ENCODE results near the gene FOXC1.

The FOXC1 gene

GRCh38 chr6:1612974-1613306 is 3.2 kb downstream of the FOXC1 start:
- DNase-seq, result no peak

GRCh38 chr6:1613346-1613687 is 3.6 kb downstream of the FOXC1 start:
- no peak for DNase-seq

- no peak for DNase-seq
These were observed 4.2 kb downstream of the FOXC1 start for GRCh38 chr6:1613688-1614447.

- no peak for DNase-seq
These were observed 4.9 kb downstream of the FOXC1 start for GRCh38 chr6:1614448-1615150.

- DNase-seq, result no peak
These were observed 5.6 kb downstream of the FOXC1 start for GRCh38 chr6:1615151-1615852.

- DNase-seq, result no peak
These were observed 6.2 kb downstream of the FOXC1 start for GRCh38 chr6:1615853-1616420.

- DNase-seq, result no peak
These were observed 7.2 kb downstream of the FOXC1 start for GRCh38 chr6:1616701-1617463.

- no peak for DNase-seq
These were observed 8.0 kb downstream of the FOXC1 start for GRCh38 chr6:1617466-1618310.

- no peak for DNase-seq
These were observed 8.8 kb downstream of the FOXC1 start for GRCh38 chr6:1618311-1619097.

- DNase-seq, result no peak
These were observed 9.5 kb downstream of the FOXC1 start for GRCh38 chr6:1619098-1619672.

GRCh38 chr6:1619673-1620503 is 10.2 kb downstream of the FOXC1 start:
- DNase-seq, result no peak

GRCh38 chr6:1620504-1621069 is 10.9 kb downstream of the FOXC1 start:
- DNase-seq, result no peak

- no peak for DNase-seq
These were observed 11.5 kb downstream of the FOXC1 start for GRCh38 chr6:1621070-1621701.

GRCh38 chr6:1622220-1622850 is 12.6 kb downstream of the FOXC1 start:
- DNase-seq, result no peak

- DNase-seq, result no peak
These were observed 13.4 kb downstream of the FOXC1 start for GRCh38 chr6:1622851-1623768.

GRCh38 chr6:1623769-1624057 is 14.0 kb downstream of the FOXC1 start:
- no peak for DNase-seq

- DNase-seq, result no peak
These were observed 14.5 kb downstream of the FOXC1 start for GRCh38 chr6:1624058-1624850.
